HTERT RPE-1 (cell line): ENCODE results near the gene CLHC1.
"Not testable (repeated sequence)": the region's sequence is repeated elsewhere in the genome, so short reads cannot be mapped to it uniquely, and the experiment has no call there.

Source experiments
- in situ Hi-C: fragments of 300-500 bp; cut with MboI; formaldehyde crosslinking; loops from 4 replicates; pipeline ENCODE4 v1.14.3; 2020; ENCODE audit warnings: low sequenced_read_pairs

The CLHC1 gene

DNA sequence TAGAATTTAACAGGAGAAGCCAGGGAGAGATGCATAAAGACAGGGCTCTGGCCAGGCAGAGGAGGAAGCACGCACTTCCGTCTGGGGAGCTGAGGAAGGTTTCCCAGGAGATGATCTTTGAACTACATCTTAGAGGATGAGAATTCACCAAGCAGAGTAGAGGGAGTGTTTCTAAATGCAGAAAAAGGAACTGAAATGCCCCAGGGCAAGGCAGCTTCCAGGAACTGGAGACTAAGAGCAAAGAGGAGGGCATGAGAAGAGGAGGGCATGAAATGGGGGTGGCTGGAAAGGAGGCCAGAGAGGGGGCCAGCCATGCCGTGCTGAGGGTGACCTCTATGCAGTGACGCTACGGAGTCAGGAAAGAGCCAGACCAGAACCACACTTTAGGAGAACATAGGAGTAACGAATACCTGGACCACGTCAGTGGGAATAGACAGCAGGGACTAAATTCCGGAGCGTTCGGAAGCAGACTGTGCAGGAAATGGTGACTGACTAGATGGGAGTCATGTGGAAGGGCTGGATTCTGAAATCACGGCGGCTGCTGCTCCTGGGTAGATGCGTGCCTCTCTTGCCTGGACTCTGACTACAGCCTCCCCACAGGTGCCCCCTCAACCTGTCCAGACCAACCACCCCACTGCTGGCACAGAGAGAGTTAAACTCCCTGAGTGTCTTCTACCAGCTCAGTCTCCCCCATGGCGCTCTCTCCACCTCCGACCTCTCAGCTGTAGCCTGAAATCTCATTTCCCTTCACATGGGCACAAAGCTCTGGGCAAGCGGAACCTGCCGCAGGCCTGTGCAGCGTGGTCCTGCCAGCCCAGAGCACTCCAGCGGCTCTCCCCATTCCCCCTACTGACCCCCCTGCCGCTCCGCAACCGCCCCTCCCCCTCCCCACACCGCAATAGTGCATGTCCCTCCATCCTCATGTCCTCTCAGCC is 94.8 kb downstream of the CLHC1 start:
- in situ Hi-C loops: no loop called here

DNA sequence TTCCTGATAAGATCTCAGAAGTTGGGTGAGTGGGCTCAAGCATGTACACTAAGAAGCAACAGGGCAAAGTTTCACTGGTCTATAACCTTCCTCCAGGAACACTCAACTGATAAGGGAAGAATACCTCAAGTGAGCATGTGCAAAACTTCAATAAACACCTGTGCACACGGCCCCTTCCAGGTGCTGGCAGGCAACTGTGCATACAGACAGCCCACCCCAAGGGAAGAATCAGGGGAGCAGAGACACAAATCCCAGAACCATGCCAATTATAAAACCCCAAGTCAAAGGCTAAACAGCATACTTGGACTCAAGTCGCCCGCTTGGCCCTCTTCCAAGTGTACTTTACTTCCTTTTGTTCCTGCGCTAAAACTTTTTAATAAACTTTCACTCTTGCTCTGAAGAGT is 96.0 kb downstream of the CLHC1 start:
- in situ Hi-C loops: no loop called here

- in situ Hi-C loops: no loop called here
Observed at GRCh38 chr2:55135491-55135890, 96.6 kb downstream of the CLHC1 start.

DNA sequence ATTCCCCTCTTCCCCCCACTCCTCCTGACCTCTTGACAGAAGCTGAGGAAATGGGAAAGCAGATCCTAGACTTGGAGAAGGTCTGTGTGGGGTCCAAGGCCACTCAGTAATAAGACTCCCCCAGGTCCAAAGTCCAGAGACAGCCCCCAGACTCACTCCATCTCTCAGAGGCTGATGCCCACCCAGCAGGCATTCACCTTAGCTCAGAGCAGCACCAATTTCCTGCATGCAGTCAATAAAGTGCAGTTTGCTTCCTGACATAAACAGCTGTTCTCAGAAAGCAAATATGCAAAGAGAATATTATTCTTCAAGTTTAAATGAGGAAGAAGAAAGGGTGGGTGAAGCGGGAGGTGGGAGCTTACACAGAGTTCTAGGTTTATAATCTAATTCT is 97.8 kb downstream of the CLHC1 start:
- in situ Hi-C loops: no loop called here

DNA sequence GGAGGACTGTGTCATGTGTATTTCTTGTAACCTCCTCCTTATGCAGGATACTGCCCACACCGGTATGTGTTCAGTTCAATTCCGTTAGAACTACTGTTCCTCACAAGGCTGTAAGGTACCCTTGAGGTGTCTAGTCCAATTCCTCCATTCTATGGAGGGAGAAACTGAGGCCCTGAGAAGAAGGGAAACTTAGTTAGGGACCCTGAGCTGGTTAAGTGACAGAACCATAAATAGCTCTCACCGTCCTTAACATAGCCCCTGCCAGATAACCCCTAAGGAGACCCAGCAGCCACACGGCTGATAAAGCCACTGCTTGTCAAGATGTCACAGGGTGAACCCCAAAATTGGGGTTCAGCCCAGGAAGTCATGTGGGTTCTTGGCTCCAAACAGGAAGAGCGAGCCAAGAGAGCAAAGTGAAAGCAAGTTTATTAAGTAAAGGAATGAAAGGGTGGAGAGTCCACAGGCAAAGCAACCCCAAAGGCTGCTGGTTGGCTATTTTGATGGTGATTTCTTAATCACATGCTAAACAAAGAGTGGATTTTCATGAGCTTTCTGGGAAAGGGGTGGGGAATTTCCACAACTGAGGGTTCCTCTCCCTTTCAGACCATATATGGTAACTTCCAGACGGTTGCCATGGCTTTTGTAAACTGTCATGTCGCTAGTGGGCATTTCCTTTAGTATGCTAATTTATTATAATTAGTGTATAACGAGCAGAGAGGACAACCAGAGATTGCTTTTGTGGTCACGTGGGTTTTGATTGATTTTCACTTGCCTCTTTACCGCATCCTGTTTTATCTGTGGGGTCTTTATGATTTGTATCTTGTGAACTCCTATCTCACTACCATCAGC is 98.4 kb downstream of the CLHC1 start:
- in situ Hi-C loops: no loop called here

DNA sequence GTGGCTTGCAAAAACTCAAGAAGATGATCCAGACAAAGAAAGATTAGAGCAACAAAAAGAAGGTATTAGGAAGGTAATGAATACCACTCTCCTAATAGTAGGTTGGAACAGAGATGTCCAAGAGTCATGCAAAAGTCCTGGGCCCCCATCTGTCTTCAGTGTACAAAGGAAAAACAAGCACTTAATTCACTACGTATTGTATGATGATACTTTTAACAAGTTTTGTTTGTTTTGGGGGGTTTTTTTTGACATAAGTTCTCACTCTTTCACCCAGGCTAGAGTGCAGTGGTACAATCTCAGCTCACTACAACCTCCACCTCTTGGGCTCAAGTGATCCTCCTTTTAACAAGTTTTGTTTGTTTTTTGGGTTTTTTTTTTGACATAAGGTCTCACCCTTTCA is 101.2 kb downstream of the CLHC1 start:
- in situ Hi-C loops: no loop called here

DNA sequence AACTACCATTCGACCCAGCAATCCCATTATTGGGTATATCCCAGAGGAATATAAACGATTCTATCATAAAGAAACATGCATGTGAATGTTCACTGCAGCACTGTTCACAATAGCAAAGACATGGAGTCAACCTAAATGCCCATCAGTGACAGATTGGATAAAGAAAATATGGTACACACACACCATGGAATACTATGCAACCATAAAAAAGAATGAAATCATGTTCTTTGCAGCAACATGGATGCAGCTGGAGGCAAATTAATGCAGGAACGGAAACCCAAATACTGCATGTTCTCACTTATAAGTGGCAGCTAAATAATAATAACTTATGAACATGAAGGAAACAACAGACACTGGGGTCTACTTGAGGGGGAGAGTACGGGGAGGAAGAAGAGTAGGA is 105.5 kb downstream of the CLHC1 start:
- in situ Hi-C loops: not testable (repeated sequence)
